Inflammatory macrophage (primary cell): ENCODE data around the gene ZFR.

Experiments used
- DNase-seq, 2 donors: peaks; one replicate each; pipeline ENCODE4 v3.0.0-alpha.2; 2020 to 2022

The ZFR gene

GRCh38 chr5:32357658-32358057 is 86.9 kb downstream of the ZFR start:
- no peak for DNase-seq

GRCh38 chr5:32355686-32356085 is 88.9 kb downstream of the ZFR start:
- DNase-seq = no peak

- no peak for DNase-seq
These were observed 91.1 kb downstream of the ZFR start for GRCh38 chr5:32353420-32353819.

- DNase-seq = no peak
These were observed 91.9 kb downstream of the ZFR start for GRCh38 chr5:32352685-32353084.

- DNase-seq = no peak
These were observed 97.7 kb downstream of the ZFR start for GRCh38 chr5:32346869-32347268.

GRCh38 chr5:32343058-32343672 is 101.4 kb downstream of the ZFR start:
- DNase-seq = no peak

- DNase-seq = no peak
These were observed 101.9 kb downstream of the ZFR start for GRCh38 chr5:32342656-32343055.

GRCh38 chr5:32339878-32340277 is 104.7 kb downstream of the ZFR start:
- DNase-seq = no peak

GRCh38 chr5:32339198-32339597 is 105.3 kb downstream of the ZFR start:
- DNase-seq = no peak

GRCh38 chr5:32332966-32333365 is 111.6 kb downstream of the ZFR start:
- DNase-seq = no peak

- no peak for DNase-seq
These were observed 112.2 kb downstream of the ZFR start for GRCh38 chr5:32332361-32332760.

- DNase-seq = no peak
These were observed 112.6 kb downstream of the ZFR start for GRCh38 chr5:32331935-32332274.

- no peak for DNase-seq
These were observed 113.2 kb downstream of the ZFR start for GRCh38 chr5:32331217-32331934.

- no peak for DNase-seq
These were observed 114.2 kb downstream of the ZFR start for GRCh38 chr5:32330126-32330971.

- DNase-seq = peak; percentile 65 to 73
These were observed 115.1 kb downstream of the ZFR start for GRCh38 chr5:32329395-32329834.

- no peak for DNase-seq
These were observed 118.2 kb downstream of the ZFR start for GRCh38 chr5:32326216-32326772.

- DNase-seq = no peak
These were observed 118.9 kb downstream of the ZFR start for GRCh38 chr5:32325616-32326015.

- no peak for DNase-seq
These were observed 119.5 kb downstream of the ZFR start for GRCh38 chr5:32325062-32325461.

- DNase-seq = no peak
These were observed 120.8 kb downstream of the ZFR start for GRCh38 chr5:32323741-32324140.

GRCh38 chr5:32322882-32323281 is 121.7 kb downstream of the ZFR start:
- no peak for DNase-seq

GRCh38 chr5:32321787-32322186 is 122.8 kb downstream of the ZFR start:
- peak in 1 of 2 donors; percentile 5 for DNase-seq

- DNase-seq = no peak
These were observed 124.0 kb downstream of the ZFR start for GRCh38 chr5:32320576-32320975.

- DNase-seq = no peak
These were observed 124.5 kb downstream of the ZFR start for GRCh38 chr5:32319926-32320543.
